CD4-positive, alpha-beta T cell treated with Interleukin-4 for 1 hour (primary cell): ENCODE data around the gene ASL.
"Not testable (repeated sequence)": the region's sequence is repeated elsewhere in the genome, so short reads cannot be mapped to it uniquely, and the experiment has no call there.

ENCODE experiments used
- DNase-seq, 2 donors: peaks; one replicate each; pipeline ENCODE4 v3.0.0-alpha.2; 2020 to 2022

The ASL gene

DNA sequence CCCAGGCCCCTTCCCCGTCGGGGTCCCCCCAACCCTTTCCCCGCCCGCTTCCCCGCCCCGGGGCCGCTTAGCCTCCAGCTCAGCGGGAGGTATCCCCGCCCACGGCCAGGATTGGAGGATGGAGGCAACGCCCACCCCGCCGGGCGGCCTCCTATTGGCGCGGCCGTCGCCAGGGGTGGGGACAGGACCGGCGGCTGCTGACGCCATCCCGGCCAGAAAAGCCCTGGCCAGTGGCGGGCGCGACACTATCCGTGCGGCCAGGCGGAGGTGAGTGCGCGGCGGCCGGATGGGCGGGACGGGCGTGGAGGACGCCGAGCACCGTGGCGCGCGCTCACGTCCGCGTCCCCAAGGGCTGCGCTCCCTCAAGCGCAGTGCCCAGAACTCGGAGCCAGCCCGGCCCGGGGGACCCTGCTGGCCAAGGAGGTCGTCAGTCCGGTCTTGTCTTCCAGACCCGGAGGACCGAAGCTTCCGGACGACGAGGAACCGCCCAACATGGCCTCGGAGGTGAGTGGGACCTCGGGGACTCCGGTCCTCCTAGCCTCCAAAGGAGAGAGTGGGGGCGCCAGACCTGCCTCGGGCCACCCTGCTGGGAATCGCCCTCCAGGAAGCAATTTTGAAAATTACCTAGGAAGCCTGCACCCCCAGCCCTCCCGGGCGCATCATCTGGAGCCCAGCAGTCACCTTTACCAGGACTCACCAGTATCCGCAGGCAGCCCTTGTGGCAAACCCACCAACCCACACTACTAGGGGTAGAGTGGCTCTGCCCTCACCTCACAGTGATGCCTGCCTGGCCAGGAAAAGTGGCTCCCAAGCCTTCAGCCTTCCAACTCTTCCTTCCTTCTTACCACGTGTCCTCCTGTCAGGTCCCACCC is at the start of gene ASL:
Gene ASL, plus strand, starts transcription at position 230 of the 872 bp plus-strand sequence. Its CDS starts 263 bp downstream, at position 493.
- DNase-seq: peak; percentile 88 to 89

DNA sequence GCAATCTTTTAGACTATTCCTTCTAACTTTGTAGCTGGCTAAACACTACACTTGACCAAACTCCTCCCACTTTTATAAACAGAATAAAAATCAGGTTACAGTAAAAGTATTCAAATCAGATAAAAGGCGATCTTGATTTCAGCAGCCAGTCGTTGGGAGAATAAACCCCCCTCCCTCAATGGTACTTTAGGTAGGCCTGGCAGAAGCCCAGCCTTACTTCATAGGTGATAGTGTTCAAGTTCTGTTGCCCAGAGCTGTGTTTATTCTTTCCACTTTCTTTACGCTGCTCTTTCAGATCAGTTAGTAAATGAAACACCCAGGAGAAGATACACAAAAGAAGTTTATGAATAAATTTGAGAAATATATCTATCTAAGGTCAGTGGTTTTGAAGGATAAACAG is 47.3 kb upstream of the ASL start:
- not testable (repeated sequence) for DNase-seq

DNA sequence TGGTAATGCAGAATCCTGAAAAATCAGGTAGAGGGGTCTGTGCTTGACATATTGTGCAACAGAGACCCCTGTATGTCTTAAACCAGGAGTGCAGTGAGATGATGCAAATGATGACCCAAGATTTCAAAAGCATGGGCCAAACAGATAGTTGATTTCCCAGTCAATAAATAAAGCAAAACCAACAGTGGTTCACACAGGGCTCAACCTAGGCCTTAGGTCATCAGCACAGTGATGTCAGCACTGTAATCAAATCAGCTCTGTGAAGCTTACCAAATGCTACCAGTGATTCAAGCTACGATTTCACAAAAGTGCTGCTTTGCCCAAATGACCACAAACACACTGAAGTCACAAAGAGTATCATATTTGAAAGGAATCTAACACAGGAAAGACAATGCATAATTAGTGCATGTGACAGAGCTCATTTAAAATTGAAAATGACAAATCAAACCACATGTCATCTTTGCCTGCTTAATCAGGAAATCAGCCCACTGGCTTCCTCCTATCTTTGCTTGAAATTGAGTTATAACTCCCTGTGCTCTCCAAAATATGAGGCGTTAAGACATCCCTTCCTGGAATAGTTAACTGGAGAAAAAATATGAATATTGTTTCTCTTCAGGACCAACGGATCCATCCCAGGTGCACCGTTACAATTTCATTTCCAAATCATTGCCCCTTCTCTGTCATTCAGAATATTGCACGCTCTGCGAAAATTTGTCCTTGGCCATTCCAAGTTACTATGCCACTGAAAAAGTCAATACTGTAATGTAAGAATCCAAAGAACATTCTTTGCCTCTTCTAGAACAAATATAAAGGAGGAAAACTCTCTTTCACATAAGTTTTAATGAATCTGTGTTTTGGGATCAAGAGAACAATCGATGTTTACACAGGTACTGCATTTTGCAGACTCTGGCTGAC is 41.9 kb upstream of the ASL start:
- peak in 1 of 2 donors; percentile 19 for DNase-seq

DNA sequence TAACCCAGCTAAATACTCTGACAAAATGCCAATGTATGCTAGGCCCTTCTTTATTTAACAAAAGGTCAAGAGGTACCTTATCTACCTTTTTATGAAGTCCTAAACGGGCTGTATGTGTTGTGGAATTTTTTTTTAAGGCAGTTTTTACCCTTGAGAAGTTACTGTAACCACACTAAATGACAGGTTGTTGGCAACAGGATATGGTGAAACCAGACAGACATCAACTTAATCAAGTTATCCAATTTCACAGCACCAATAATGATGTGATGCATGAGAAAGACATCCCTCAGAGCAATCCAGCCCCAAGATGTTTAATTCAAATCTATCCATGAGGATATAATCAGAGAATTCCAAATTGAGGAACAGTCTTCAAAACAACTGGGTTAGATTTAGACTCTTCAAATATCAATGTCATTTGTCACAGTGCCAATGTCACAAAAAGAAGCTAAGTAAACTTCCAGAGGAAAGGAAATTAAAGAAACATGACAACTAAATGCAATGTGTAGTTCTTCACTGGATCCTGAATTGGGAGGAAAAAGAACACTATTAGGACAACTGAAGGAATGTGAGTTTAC is 41.1 kb upstream of the ASL start:
- DNase-seq: not testable (repeated sequence)

DNA sequence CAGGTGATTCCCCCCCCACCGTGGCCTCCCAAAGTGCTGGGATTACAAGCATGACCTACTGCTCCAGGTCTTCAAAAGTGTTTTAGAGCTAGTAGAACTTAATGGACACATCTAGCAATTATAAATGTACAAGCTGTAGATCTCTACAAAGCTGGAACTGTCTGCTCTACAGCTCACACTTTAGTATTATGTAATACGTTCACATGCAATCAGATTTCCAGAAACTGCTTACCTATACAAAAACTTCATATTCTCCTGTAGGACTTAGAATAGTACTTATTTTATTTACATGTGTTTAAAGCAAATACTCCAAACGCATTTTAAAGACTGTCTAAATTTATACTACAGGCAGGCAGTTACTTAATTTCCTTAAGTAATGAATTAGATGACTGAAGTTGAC is 39.2 kb upstream of the ASL start:
- DNase-seq: no peak

DNA sequence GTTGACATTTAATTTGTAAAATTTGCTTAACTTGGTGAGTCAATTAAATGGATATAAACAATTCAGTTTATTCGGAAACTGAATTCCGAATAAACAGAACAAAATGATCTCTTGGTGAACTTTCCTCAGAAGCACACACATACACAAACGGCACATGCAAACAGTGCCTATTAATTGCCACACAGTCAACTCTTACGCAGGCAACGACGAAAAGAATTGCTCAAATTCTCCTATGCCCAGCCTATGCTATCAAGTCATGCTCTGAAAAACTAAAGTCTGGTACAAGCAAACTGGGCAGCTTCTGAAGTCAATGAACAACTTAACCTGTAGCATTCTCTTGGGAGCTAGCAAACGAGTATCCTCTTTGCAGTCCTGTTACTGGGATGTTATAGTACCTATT is 38.8 kb upstream of the ASL start:
- DNase-seq: no peak

DNA sequence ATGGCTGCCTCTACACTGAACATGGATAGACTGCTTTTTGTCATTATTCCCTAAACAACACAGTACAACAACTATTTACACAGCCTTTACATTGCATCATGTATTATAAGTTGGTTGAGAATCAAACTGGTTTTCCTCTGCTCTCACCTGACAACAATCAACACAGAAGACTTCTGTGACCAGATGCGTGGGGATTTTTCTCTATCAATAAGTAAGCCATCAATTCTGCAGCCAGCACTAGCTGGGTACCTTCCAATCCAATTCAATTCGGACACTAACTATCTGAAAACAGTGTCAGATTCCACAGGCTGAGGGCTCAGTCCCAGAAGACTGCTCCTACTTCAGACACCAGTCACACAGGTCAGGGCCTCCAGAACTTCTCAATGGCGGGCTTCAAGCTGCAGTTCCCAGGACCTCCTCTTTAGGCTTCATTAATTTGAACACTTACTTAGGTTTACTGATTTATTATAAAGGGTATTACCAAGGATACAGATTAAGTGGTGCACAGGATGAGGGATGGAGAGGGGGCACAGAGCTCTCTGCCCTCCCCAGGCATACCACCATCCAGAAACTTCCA is 36.4 kb upstream of the ASL start:
- DNase-seq: no peak

DNA sequence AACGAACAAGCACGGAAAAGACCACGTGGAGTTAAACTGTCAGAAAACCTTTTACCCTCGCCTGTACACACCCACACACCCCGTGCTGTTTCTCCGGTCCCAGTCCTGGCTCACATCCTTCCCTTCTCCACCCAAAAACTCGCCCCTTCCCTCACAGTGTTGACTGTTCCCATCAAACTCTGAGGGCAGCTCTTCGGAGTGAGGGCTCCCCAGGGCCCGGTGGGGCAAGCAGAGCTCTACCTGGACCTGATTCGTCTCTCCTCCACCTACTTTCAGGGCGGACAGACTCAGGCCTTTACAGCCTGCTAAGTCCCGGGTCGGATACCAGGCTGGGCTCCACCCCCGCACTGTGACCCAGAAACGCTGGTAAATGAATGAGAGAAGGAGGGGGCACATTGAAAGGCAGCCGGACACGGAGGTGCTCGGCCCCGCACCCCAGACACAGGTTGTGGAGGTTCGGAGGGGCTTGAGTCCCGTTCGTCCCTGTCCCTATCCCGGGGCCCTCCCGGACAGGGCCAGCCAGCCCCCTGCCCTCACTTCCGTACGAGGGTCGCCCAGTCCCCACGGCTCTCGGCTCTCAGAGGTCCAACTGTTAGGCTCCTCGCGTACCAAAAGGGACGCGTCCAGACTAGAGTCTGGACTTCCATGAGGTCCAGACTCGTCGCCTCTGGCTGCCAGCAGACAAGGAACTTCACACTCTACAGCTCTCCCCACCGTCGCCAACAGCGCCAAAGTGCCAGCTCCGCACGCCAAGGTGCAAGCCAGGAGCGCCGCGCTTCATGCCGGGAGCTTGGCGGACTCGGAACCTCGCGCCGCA is 31.7 kb upstream of the ASL start:
- DNase-seq: peak; percentile 6 to 14

DNA sequence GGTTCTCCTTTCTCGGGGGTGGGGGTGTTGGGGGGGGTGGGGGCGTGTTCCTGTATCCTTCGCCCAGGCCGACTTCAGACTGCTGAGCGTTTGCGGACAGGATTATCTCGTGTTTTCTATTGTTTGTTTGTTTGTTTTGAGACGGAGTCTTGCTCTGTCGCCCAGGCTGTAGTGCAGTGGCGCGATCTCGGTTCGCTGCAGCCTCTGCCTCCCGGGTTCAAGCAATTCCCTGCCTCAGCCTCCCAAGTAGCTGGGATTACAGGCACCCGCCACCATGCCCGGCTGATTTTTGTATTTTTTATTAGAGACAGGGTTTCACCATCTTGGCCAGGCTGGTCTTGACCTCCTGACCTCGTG is 31.1 kb upstream of the ASL start:
- not testable (repeated sequence) for DNase-seq

DNA sequence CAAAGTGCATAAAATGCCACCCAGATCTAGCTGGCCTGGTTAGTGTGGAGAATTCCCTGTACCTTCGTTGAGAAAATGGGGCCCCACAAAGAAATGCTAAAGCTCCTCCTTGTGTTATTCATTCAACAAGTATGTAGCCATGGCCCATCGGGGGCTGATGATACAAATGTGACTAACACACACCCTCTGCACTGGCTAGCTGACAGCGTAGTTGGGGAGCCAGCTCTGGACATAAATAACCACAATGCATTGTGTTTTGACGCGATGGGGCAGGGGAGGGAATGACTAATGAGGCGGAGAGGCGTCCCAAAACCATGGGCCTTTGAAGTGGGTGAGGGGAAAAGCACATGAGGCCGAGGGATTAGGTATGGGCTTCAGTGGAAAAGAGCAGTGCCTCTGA is 28.2 kb upstream of the ASL start:
- DNase-seq: no peak

DNA sequence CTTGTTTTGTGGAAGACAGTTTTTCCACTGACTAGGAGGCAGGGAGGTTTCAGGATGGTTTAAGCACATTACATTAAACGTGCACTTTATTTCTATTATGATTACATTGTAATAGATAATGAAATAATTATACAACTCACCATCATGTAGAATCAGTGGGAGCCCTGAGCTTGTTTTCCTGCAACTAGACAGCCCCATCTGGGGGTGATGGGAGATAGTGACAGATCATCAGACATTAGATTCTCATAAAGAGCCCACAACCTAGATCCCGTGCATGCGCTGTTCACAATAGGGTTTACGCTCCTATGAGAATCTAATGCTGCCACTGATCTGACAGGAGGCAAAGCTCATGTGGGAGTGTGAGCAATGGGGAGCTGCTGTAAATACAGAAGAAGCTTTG is 25.7 kb upstream of the ASL start:
- DNase-seq: not testable (repeated sequence)

DNA sequence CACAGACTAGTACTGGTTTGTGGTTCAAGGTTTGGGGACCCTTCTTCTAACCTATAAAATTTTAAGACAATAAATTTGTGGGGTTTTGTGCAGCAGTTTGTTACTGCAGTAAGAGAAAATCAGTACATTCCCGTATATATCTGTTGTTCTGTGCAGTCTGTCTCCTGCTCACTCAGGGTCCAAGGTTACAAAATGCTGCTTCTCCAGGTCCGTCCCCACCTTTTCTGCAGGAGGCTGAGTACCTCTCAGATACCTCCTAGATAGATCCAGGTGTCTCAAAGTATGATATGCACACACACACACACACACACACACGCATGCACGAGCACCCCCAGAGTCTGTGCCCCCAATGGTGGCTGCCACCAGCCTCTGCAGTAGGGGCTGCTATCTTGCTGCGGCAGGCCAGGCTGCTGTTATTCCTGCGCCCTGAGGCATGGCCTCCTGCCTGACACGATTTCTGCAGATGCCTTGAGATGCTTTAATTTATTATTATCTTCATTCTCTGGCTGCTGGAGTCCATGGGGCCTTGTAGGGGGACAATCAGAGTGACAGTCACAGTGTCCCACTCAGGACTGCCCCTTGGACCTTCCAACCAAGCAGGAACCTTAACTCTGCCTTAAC is 25.2 kb upstream of the ASL start:
- no peak for DNase-seq

DNA sequence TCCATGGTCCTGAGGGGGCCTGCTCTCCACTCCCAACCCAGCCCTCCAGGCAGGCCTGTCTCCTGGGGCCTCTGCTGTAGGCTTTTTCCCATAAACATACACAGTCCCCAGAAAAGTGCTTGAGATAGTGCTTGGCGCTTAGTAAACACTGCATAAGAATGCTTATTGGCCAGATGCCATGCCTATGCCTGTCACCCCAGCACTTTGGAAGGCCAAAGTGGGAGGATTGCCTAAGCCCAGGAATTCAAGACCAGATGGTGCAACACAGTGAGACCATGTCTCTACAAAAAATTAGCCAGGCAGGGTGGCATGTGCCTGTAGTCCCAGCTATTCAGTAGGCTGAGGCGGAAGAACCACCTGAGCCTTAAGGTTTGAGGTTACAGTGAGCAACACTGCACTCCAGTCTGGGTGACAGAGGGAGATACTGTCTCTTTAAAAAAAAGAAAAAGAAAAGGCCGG is 24.6 kb upstream of the ASL start:
- no peak for DNase-seq

DNA sequence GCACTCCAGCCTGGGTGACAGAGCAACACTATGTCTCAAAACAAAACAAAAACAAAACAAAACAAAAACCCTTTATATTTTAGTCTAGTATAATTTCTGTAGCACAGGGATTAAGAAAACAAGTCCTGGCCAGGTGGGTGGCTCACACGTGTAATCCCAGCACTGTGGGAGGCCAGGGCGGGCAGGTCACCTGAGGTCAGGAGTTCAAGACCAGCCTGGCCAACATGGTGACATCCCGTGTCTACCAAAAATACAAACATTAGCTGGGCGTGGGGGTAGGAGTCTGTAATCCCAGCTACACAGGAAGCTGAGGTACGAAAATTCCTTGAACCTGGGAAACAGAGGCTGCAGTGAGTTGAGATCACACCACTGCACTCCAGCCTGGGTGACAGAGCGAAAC is 23.2 kb upstream of the ASL start:
- DNase-seq: no peak

DNA sequence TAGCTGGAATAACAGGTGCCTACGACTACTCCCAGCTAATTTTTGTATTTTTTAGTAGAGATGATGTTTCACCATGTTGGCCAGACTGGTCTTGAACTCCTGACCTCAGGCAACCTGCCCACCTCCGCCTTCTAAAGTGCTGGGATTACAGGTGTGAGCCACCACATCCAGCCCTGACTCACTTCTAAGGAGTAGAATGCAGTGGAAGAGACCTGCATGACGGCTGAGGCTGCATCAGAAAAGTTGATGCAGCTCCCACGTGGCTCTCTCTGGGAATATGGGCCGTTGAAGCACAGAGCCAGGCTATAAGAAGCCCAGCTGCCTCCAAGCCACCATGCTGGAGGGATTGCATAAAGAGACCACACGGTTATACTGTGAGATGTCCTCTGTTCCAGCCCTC is 21.6 kb upstream of the ASL start:
- DNase-seq: no peak

DNA sequence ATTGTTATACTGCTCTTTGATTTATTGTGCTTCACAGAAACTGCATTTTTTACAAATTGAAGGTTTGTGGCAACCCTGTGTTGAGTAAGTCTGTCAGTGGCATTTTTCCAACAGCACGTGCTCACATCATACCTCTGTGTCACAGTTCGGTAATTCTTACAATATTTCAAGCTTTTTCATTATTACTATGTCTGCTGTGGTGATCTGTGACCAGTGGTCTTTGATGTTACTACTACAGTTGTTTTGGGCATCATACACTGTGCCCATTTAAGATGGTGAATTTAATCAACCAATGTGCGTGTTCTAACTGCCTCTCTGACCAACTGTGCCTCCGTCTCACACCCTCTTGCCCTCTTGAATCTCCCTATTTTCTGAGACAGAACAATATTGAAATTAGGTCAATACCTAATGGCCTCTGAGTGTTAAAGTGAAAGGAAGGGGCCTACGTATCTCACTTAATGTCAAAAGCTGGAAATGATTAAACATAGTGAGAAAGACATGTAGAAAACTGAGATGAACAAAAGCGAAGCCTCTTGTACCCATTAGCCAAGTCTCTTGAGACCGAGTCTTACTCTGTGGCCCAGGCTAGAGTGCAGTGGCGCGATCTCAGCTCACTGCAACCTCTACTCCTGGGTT is 20.2 kb upstream of the ASL start:
- DNase-seq: no peak

DNA sequence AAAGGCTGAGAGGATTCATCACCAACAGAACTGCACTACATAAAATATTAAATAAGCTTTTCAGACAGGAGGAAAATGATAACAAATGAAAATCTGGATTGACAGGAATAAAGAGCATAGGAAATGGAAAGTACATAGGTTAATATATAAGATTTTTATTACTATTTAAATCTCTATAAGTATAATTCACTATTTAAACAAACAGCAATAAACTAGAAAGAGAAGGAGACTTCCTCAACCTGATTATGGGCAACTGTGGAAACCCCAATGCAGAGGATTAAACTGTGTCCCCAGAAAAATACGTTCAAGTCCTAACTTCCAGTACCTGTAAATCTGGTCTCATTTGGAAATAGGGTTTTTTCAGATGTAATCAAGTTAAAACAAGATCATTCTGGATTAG is 14.8 kb upstream of the ASL start:
- no peak for DNase-seq

DNA sequence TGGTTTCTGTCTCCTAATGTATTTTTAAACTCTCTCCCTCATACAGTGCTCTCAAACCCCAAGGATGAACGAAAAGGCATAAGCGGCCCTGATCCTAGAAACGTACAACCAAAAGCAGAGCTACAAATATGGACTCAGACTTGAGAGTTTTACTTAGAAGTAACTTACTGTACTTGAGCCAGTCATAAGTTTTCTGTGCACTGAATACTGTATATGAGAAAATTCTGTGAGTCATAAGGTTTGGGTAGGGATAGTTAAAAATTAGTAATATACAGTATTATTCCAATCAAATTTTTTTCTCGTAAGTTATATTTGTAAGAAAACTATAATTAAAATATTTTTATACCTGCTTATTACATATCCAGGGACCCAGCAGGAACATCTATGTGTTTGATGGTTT is 5.9 kb upstream of the ASL start:
- DNase-seq: no peak

DNA sequence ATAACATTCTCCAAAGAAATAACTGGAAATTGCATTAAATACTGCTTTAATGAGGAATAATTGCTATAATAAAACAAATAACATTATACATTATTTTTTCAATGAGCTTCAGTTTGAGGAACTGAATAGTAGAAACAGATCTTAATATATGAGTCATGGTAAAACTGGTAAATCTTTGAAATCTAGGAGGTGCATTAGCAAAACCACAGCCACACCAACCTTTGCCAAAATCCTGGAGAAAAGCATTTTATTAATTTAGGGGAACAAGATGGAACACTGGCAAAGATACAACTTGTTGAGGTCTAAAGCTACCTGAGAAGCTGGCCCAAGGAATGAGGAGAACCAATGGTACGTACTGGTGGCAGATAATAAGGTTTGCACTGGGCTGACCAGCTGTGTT is 5.4 kb upstream of the ASL start:
- DNase-seq: no peak

DNA sequence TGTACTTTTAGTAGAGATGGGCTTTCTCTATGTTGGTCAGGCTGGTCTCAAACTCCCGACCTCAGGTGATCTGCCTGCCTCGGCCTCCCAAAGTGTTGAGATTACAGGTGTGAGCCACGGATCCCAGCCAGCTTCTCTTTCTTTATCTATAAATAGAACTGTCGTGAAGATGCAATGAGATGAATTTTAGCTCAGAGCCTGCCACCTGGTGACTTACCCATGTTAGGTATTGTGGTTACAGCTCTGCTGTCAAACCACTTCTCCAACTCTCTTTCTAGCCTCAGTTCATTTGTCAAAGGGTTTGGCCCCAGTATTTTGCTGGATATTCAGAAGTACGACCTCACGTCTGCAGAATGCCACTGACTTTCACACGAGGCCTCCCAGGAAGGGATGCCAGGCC is 3.4 kb upstream of the ASL start:
- not testable (repeated sequence) for DNase-seq
